ENCODE results near the gene XRRA1.

XRRA1 gene

GRCh38 chr11:74824285-74824982 lies 124.5 kb downstream of the XRRA1 start:
- no peak for DNase-seq

GRCh38 chr11:74822170-74822569 lies 126.7 kb downstream of the XRRA1 start:
- DNase-seq: no peak

GRCh38 chr11:74820763-74821162 lies 128.1 kb downstream of the XRRA1 start:
- no peak for DNase-seq

GRCh38 chr11:74819400-74819799 lies 129.5 kb downstream of the XRRA1 start:
- no peak for DNase-seq

- DNase-seq: no peak
Observed at GRCh38 chr11:74818283-74818946, 130.5 kb downstream of the XRRA1 start.

- no peak for DNase-seq
Observed at GRCh38 chr11:74816664-74817063, 132.2 kb downstream of the XRRA1 start.

GRCh38 chr11:74815966-74816365 lies 132.9 kb downstream of the XRRA1 start:
- no peak for DNase-seq

- no peak for DNase-seq
Observed at GRCh38 chr11:74809801-74810200, 139.1 kb downstream of the XRRA1 start.

- DNase-seq: no peak
Observed at GRCh38 chr11:74806267-74806666, 142.6 kb downstream of the XRRA1 start.

- no peak for DNase-seq
Observed at GRCh38 chr11:74791333-74792100, 157.4 kb downstream of the XRRA1 start.
